ENCODE data around the gene IRF7.

Gene IRF7

GRCh38 chr11:626475-627307, 10.9 kb upstream of the IRF7 start, which contains the start of gene SCT:
Gene SCT, minus strand, starts transcription at chr11:627181. Its CDS starts 38 bp downstream, at chr11:627143.
- Histone ChIP-seq H3K9me3 (ENCODE audit: insufficient read depth, low read depth, low read length) (no peaks in the 10 kb centered on the region), H3K9ac (ENCODE audit: low read depth, low read length) (no peak within 1 kb of the TSS), H3K27ac (ENCODE audit: low read depth, low read length) (no peak within 1 kb of the TSS), H3K36me3 (ENCODE audit: insufficient read depth, low read length) (no peaks in the 10 kb centered on the region), H3K4me3 (ENCODE audit: low read length) (0 out of 2 replicates have a peak within 1 kb of the TSS, but pooled peaks have one; percentile 21), H3K4me1 (ENCODE audit: insufficient read depth, low read length) (no peaks in the 10 kb centered on the region), H3K27me3 (ENCODE audit: insufficient read depth, low read length) (peaks cover 7% of the 10 kb centered on the region; the same call in 1 of the 2 replicates)
- 11% methylated on average over 72 of the region's 72 CpGs for WGBS

GRCh38 chr11:625636-626268, 10.0 kb upstream of the IRF7 start:
- WGBS: 81% methylated on average over 22 of the region's 22 CpGs
- H3K4me3 ChIP-seq (ENCODE audit: low read length): no peak overlapping the region
- no peak overlapping the region for H3K9ac ChIP-seq (ENCODE audit: low read depth, low read length)
- H3K27me3 ChIP-seq (ENCODE audit: insufficient read depth, low read length): peaks cover 7% of the 10 kb centered on the region; the same call in 1 of the 2 replicates
- H3K36me3 ChIP-seq (ENCODE audit: insufficient read depth, low read length): no peaks in the 10 kb centered on the region
- no peak overlapping the region for H3K27ac ChIP-seq (ENCODE audit: low read depth, low read length)
- no peaks in the 10 kb centered on the region for H3K9me3 ChIP-seq (ENCODE audit: insufficient read depth, low read depth, low read length)
- H3K4me1 ChIP-seq (ENCODE audit: insufficient read depth, low read length): no peaks in the 10 kb centered on the region

GRCh38 chr11:624705-625635, 9.2 kb upstream of the IRF7 start, which contains the start of gene CDHR5:
Gene CDHR5, minus strand, starts transcription at chr11:624955. Its CDS starts 53 bp downstream, at chr11:624902.
- H3K9ac ChIP-seq (ENCODE audit: low read depth, low read length): no peak within 1 kb of the TSS
- H3K4me3 ChIP-seq (ENCODE audit: low read length): no peak within 1 kb of the TSS
- no peak within 1 kb of the TSS for H3K27ac ChIP-seq (ENCODE audit: low read depth, low read length)
- no peaks in the 10 kb centered on the region for H3K9me3 ChIP-seq (ENCODE audit: insufficient read depth, low read depth, low read length)
- no peaks in the 10 kb centered on the region for H3K4me1 ChIP-seq (ENCODE audit: insufficient read depth, low read length)
- no peaks in the 10 kb centered on the region for H3K36me3 ChIP-seq (ENCODE audit: insufficient read depth, low read length)
- WGBS: 90% methylated on average over 33 of the region's 33 CpGs
- H3K27me3 ChIP-seq (ENCODE audit: insufficient read depth, low read length): peaks cover 7% of the 10 kb centered on the region; the same call in 1 of the 2 replicates

- no peak overlapping the region for H3K4me3 ChIP-seq (ENCODE audit: low read length)
Measured at GRCh38 chr11:623999-624704, 8.4 kb upstream of the IRF7 start.

GRCh38 chr11:623349-623869, 7.7 kb upstream of the IRF7 start:
- Histone ChIP-seq H3K27me3 (ENCODE audit: insufficient read depth, low read length) (peaks cover 7% of the 10 kb centered on the region; the same call in 1 of the 2 replicates), H3K4me3 (ENCODE audit: low read length) (no peak overlapping the region), H3K27ac (ENCODE audit: low read depth, low read length) (no peak overlapping the region), H3K4me1 (ENCODE audit: insufficient read depth, low read length) (no peaks in the 10 kb centered on the region), H3K9me3 (ENCODE audit: insufficient read depth, low read depth, low read length) (no peaks in the 10 kb centered on the region), H3K36me3 (ENCODE audit: insufficient read depth, low read length) (peaks cover under 1% of the 10 kb centered on the region; the same call in 1 of the 2 replicates), H3K9ac (ENCODE audit: low read depth, low read length) (no peak overlapping the region; the same call in 1 of the 2 replicates)
- whole genome bisulfite sequencing: 89% methylated on average over 15 of the region's 15 CpGs

More at GRCh38 chr11:623999-624704, 8.4 kb upstream of the IRF7 start:
- no peak overlapping the region for H3K27ac ChIP-seq (ENCODE audit: low read depth, low read length)
- no peaks in the 10 kb centered on the region for H3K36me3 ChIP-seq (ENCODE audit: insufficient read depth, low read length)
- 89% methylated on average over 25 of the region's 25 CpGs for WGBS
- H3K9me3 ChIP-seq (ENCODE audit: insufficient read depth, low read depth, low read length): no peaks in the 10 kb centered on the region
- peaks cover 7% of the 10 kb centered on the region; the same call in 1 of the 2 replicates for H3K27me3 ChIP-seq (ENCODE audit: insufficient read depth, low read length)
- no peak overlapping the region for H3K9ac ChIP-seq (ENCODE audit: low read depth, low read length)
- H3K4me1 ChIP-seq (ENCODE audit: insufficient read depth, low read length): no peaks in the 10 kb centered on the region

GRCh38 chr11:621838-622237, 6.1 kb upstream of the IRF7 start:
- Histone ChIP-seq H3K4me3 (ENCODE audit: low read length) (no peak overlapping the region), H3K9ac (ENCODE audit: low read depth, low read length) (no peak overlapping the region), H3K9me3 (ENCODE audit: insufficient read depth, low read depth, low read length) (no peaks in the 10 kb centered on the region), H3K27me3 (ENCODE audit: insufficient read depth, low read length) (peaks cover 4% of the 10 kb centered on the region; the same call in 1 of the 2 replicates), H3K36me3 (ENCODE audit: insufficient read depth, low read length) (peaks cover 5% of the 10 kb centered on the region; the same call in 1 of the 2 replicates), H3K4me1 (ENCODE audit: insufficient read depth, low read length) (no peaks in the 10 kb centered on the region), H3K27ac (ENCODE audit: low read depth, low read length) (no peak overlapping the region)
- WGBS: 95% methylated on average over 27 of the region's 27 CpGs

GRCh38 chr11:620935-621814, 5.4 kb upstream of the IRF7 start:
- H3K27me3 ChIP-seq (ENCODE audit: insufficient read depth, low read length): no peaks in the 10 kb centered on the region; the same call in 1 of the 2 replicates
- no peak overlapping the region for H3K27ac ChIP-seq (ENCODE audit: low read depth, low read length)
- WGBS: 87% methylated on average over 45 of the region's 45 CpGs
- no peak overlapping the region for H3K9ac ChIP-seq (ENCODE audit: low read depth, low read length)
- no peak overlapping the region for H3K4me3 ChIP-seq (ENCODE audit: low read length)
- H3K36me3 ChIP-seq (ENCODE audit: insufficient read depth, low read length): peaks cover 5% of the 10 kb centered on the region; the same call in 1 of the 2 replicates
- no peaks in the 10 kb centered on the region; the same call in 1 of the 2 replicates for H3K4me1 ChIP-seq (ENCODE audit: insufficient read depth, low read length)
- no peaks in the 10 kb centered on the region for H3K9me3 ChIP-seq (ENCODE audit: insufficient read depth, low read depth, low read length)

GRCh38 chr11:620201-620600, 4.5 kb upstream of the IRF7 start:
- WGBS: 94% methylated on average over 13 of the region's 13 CpGs
- H3K27me3 ChIP-seq (ENCODE audit: insufficient read depth, low read length): no peaks in the 10 kb centered on the region

GRCh38 chr11:619628-620050, 3.9 kb upstream of the IRF7 start:
- Histone ChIP-seq H3K27me3 (ENCODE audit: insufficient read depth, low read length) (no peaks in the 10 kb centered on the region), H3K4me1 (ENCODE audit: insufficient read depth, low read length) (peaks cover 2% of the 10 kb centered on the region; the same call in 1 of the 2 replicates), H3K27ac (ENCODE audit: low read depth, low read length) (no peak overlapping the region), H3K36me3 (ENCODE audit: insufficient read depth, low read length) (peaks cover 5% of the 10 kb centered on the region; the same call in 1 of the 2 replicates), H3K9ac (ENCODE audit: low read depth, low read length) (no peak overlapping the region), H3K9me3 (ENCODE audit: insufficient read depth, low read depth, low read length) (no peaks in the 10 kb centered on the region), H3K4me3 (ENCODE audit: low read length) (no peak overlapping the region)
- WGBS: 94% methylated on average over 18 of the region's 22 CpGs

More at GRCh38 chr11:620201-620600, 4.5 kb upstream of the IRF7 start:
- Histone ChIP-seq H3K9ac (ENCODE audit: low read depth, low read length) (no peak overlapping the region), H3K4me3 (ENCODE audit: low read length) (no peak overlapping the region), H3K27ac (ENCODE audit: low read depth, low read length) (no peak overlapping the region), H3K4me1 (ENCODE audit: insufficient read depth, low read length) (peaks cover 2% of the 10 kb centered on the region; the same call in 1 of the 2 replicates), H3K9me3 (ENCODE audit: insufficient read depth, low read depth, low read length) (no peaks in the 10 kb centered on the region), H3K36me3 (ENCODE audit: insufficient read depth, low read length) (peaks cover 5% of the 10 kb centered on the region; the same call in 1 of the 2 replicates)

All from HUES64 (cell line).